GM21528 (cell line): ENCODE data around the gene TNS3.

Experiments used
- ATAC-seq: cut with Tn5 transposase; IDR thresholded peaks from one replicate; pipeline ENCODE4 v1.9.1; 2021; ENCODE audit warnings: mild to moderate bottlenecking, moderate library complexity; ENCODE audit not compliant: unreplicated experiment, low FRiP score

Gene TNS3

DNA sequence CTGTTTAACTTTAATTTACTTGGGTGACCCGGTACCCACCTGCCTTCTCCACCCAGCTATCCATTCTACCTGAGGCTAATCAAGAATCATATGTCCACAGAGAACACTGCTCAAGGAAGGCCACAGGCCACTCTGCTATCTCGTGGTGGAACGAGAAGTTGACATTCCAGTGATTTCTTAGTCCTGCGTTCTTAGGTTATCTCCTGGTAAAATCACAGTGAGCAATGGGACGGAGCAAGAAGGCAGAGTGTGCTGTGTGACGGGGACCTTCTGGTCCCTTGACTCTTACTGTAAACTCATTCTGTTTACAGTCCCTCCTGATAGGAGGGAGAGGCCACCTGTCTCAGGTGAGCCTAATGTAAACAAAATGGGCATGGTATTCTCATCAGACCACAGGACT lies 256.6 kb downstream of the TNS3 start:
- ATAC-seq = no peak

DNA sequence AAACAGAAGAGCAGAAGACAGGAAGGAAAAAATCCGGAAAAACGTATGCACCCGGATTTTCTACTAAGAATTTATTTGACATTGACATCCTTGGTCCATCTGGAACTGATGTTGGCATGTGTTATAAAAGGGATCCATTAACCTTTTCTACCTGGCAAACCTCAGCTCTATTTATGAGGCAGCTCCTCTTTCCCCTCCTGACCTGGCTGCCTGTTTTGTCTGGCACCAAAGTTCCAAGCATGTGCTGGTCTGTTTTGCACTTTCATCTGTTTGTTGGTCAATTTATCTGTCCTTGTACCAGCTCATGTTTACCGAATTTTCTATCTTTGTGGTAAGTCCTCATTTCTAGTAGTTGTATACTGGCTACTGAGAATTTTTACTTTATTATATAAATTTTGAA lies 258.0 kb downstream of the TNS3 start:
- ATAC-seq = no peak

DNA sequence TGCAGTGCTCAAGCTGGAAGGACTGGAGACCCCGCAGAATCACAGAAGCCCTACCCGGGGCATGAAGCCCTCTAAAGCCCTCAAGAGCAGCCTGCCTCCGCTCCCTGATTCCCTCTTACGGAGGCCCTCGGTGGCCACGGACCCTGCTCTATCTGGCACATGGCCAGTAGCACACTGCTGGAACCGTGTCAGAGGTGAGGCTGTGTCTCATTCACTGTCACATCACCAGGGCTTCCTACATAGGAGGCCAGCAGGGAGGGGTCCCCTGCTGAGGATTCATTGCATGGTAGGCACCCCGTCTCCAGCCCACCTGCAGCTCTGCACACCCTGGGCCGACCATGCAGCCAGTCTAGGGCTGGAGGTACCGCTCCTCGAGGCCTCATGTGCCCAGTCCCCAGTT lies 259.2 kb downstream of the TNS3 start:
- ATAC-seq = no peak

DNA sequence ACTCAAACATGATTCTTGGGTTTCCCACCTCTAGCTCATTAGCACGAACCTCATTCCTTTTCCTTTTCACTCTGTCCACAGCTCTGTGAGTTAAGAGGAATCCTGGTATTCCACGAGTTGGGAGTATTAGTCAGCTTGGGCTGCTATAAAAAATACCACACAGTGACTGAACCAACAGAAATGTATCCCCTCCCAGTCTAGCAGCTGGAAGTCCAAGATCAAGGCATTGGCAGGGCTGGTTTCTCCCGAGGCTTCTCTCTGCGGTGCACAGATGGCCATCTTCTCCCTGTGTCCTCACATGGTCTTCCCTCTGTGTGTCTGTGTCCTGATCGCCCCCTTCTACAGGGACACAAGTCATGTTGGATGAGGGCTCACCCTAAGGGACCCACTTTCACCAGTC lies 261.6 kb downstream of the TNS3 start:
- no peak for ATAC-seq

DNA sequence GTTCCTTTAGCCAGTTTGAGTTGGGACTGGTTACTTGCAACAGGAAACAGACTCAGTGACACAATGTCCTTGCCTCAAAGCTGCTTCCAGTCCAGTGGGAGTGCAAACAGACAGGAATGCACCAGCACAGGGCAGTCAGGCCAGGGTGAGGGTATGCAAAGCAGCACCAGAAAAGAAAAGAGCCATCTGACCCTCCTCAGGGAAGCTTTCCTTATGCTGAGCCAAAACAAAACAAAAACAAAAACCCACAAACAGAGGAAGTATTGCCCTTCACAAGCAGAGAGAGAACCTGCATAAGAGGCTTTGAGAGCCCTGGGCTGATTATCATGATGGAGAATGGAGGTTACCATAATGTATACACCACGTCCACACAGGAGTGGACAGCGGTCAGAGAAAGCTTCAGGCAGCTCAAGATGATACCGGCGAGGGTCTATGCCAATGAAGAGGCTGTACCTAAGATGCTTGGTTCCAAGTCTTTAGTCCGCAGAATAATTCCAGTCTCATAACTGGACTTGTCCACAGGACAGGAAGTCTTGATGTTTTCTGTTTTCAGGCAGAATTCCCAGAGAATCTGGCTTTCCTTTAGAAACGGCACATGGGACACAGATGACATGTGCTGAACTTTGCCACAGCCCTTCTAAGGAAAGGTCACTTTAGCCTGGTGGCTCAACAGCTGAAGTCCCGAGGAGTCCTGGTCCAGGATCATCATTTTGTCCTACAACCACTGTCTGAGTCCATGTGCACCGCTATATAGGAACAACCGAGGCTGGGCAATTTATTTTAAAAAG lies 263.3 kb downstream of the TNS3 start:
- ATAC-seq = no peak

GRCh38 chr7:47317487-47317886 lies 264.4 kb downstream of the TNS3 start:
- no peak for ATAC-seq

DNA sequence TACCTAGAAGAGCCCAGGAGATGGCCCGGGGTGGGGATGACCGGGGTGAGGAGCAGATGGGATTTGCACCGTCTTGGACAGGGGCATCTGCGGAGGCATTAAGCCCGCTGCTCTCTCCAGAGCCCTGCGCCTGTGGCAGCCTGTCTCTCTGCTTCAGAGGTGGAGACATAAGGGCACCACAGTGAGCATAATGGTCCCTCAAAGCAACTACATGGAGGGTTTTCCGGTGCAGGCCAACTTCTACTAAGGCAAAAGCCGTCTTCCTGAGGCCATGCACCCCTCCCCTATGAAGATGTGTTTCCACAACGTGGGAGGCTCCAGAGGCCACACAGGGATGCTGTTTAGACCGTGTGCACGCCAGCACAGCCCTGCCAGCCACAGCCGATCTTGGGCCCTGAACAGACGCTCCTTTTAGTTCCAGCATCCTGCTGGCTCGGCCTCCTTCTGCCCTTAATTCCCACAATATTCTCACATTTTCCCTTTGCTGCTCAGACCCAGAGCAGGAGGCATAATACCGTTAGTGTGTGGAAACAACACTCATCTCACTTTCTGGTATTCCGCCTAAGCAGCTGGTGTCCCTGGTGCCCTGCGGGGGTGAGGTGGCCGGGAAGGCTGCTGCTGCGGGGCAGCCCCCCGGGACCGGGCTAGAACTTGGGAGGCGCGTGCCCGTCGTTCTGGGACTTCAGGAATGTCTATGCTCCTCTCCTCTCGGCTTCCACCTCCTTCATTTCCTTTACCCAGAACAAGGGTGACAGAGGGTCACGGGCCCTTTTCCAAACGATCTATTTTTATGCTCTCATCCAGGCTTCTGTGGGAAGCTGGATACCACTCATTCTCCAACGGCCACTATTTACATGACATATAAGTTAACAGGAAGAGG lies 266.9 kb downstream of the TNS3 start:
- no peak for ATAC-seq

GRCh38 chr7:47314248-47314647 lies 267.7 kb downstream of the TNS3 start:
- no peak for ATAC-seq

- ATAC-seq = no peak
Observed at GRCh38 chr7:47313564-47313963, 268.3 kb downstream of the TNS3 start.

DNA sequence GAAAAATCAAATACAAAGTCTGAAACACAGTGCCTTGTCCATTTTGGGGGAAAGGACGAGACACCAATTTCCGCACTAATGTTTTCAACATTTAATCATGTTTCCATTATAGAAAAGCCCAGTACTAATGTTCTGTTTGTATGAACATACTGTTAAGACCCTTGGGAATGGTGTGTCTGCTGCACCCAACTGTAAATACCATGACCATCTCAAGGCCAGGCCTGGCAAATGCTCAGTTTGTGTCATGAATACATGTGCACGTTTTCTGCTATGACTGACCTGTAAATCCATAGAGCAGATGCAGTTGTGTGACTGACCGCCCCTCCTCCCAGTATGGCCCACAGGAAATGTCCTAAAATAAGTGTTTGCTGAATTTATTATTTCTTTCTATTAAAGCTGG lies 270.0 kb downstream of the TNS3 start:
- no peak for ATAC-seq

GRCh38 chr7:47310020-47310419 lies 271.9 kb downstream of the TNS3 start:
- no peak for ATAC-seq

- no peak for ATAC-seq
Observed at GRCh38 chr7:47308808-47309207, 273.1 kb downstream of the TNS3 start.

DNA sequence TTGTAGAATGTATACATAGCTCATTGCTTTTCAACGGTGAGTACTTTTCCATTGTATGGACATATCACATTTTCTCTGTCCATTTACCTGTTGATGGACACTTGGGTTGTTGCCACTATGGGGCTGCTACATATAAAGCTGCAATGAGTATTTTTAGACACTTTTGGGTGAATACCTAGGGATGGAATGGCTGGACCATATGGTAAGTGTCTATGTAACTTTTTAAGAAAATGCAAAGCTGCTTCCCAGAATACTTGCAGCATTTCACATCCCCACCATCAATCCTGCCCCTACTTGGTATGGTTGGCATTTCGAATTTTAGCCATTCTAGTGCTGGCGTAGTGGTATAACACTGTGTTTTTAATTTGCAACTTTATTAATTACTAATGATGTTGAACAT lies 274.6 kb downstream of the TNS3 start:
- no peak for ATAC-seq

GRCh38 chr7:47304727-47305719 lies 276.9 kb downstream of the TNS3 start:
- ATAC-seq = no peak

DNA sequence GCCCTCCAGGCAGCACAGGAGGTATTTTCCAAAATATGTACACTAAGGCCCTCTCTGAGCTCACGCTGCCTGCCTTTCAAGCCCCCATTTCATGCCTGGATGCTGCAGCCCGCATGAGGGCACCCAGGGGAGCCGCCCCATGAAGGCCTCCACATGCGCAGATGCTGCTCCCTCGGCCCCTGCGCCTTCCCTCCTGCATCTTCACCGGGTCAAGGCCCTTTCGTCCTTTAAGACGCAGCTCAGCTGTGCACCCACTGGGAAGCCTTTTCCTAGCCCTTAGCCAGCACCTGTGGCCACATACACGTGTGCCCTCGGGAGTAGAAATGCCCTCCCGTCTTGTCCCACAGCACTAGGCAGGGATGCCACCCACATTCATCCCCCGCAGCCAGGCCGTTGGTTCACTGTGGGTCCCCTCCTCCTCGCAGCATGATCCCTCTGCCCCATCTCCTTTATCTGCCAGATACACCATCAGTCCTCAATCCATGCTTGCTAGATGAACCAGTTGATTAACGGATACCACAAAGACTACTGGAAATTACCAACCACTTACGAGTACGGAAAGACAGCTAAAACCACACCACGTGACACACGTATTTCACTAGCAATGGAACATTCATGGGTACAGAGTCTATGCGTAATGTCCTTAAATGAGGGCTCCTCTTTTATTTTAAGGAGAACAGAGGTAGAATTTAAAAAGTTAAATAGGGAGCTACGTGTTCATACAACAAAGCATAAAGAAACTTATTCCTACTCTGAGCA lies 278.0 kb downstream of the TNS3 start:
- ATAC-seq = no peak

DNA sequence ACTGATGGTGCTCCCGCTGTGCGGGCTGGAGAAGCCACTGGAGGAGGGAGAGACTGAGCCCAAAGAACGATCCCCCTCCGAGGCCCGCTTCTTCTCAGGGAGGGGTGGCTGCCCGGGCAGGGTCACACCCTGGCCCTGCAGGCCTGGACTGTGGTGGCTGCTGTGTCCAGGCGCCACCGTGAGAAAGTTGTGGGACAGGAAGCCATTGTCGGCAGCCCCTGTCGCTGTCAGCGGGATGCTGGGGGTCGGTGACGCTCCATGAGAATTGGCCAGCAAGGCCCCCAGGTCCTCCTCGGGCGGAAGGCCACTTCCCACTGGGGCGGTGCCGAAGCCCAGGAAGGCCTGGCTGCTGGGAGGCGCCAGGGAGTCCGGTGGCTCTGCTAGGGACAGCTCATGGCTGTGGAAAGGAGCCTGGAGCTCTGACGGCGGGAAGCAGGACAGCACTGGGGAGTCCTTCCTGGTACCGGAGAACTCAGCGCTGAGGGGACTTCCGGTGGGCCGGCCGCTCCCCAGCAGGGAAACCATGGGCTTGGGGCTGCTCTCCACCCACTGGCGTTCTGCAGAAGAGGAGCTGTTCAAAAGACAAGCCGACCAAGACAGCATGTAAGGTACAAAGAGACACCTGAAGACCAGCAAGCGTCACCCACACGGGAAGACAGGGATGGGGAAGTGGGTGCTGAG lies 278.8 kb downstream of the TNS3 start:
- ATAC-seq = no peak

DNA sequence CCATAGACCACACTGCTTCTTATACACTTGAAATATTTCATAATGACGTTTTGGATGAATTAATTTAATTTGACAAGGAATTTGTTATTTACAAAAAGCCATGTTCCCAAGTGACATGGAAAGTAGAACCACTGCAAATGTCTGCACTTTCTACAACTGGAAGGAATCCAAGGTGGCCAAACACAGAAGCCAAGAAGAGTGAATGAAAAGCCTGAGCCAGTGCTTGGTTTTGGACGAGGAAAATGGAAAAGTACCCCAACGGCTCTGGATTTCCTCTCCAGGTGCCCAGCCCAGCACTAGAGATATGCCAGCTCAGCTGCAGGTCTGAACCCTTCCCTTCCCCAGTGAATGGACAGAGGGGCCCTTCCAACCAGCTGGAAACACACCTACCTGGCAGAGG lies 279.4 kb downstream of the TNS3 start:
- ATAC-seq = no peak

GRCh38 chr7:47301657-47302295 lies 280.1 kb downstream of the TNS3 start:
- ATAC-seq = no peak

GRCh38 chr7:47301105-47301477 lies 280.8 kb downstream of the TNS3 start:
- no peak for ATAC-seq
